ENCODE measurements around the gene ABI1.

GRCh38 chr10:26841733-26842317 lies 18.9 kb downstream of the ABI1 start:
- TF ChIP-seq EZH2 (IDR thresholded peaks at IDR 0.05; ENCODE audit: borderline replicate concordance, insufficient read depth, low read depth, low read length, poor library complexity, severe bottlenecking) (no peak), CTCF (IDR thresholded peaks at IDR 0.05) (no peak)

Data from B cell (primary cell).